K562 (cell line): ENCODE results near the gene BBLN. TPM values are rescaled to one million over a fixed set of nuclear protein-coding genes. Genes with fewer than 3 reads are reported as not detected.

ENCODE experiments used
- ADNP ChIP-seq: fragments of 200-800 bp; sonication (Bioruptor generic); IDR thresholded peaks from 2 replicates; pipeline ENCODE4 v1.6.1; 2016; ENCODE audit warnings: missing genetic modification characterization, missing compliant biosample characterization
- BDP1 ChIP-seq: IDR thresholded peaks from 3 replicates; pipeline ENCODE4 v1.6.1; 2011; ENCODE audit not compliant: insufficient read length, insufficient read depth
- CEBPB ChIP-seq: fragments of 450-650 bp; IDR thresholded peaks from 2 replicates; pipeline ENCODE4 v1.6.1; 2016; ENCODE audit warnings: missing genetic modification characterization, missing compliant biosample characterization
- CHD1 ChIP-seq: fragments of 200-600 bp; sonication (generic); IDR thresholded peaks from one replicate; pipeline ENCODE4 v1.6.1; 2012; ENCODE audit warnings: mild to moderate bottlenecking, moderate library complexity, low read length, inconsistent platforms
- DMBX1 ChIP-seq: fragments of 250-450 bp; sonication (Bioruptor Pico); IDR thresholded peaks from 2 replicates; pipeline ENCODE4 v1.8.0; 2022; ENCODE audit warnings: inconsistent platforms, mild to moderate bottlenecking, moderate library complexity, borderline replicate concordance
- DPF2 ChIP-seq: fragments of 450-650 bp; IDR thresholded peaks from 2 replicates; pipeline ENCODE4 v1.6.1; 2016
- GABPA ChIP-seq: fragments of 200-800 bp; sonication (Bioruptor generic); conservative IDR thresholded peaks from 2 replicates; pipeline ENCODE4 v1.6.1; 2016; ENCODE audit warnings: low read depth, missing genetic modification characterization, missing compliant biosample characterization
- HDAC6 ChIP-seq: IDR thresholded peaks from 2 replicates; pipeline ENCODE4 v1.6.1; 2012; ENCODE audit warnings: low read depth, mild to moderate bottlenecking, control low read depth, inconsistent platforms, low read length, moderate library complexity
- HEY1 ChIP-seq: fragments of 250-450 bp; sonication (Bioruptor Pico); IDR thresholded peaks from 2 replicates; pipeline ENCODE4 v1.5.0; 2020; ENCODE audit warnings: mild to moderate bottlenecking, moderate library complexity, borderline replicate concordance
- LCOR ChIP-seq: sonication (generic); formaldehyde crosslinking; IDR thresholded peaks from 2 replicates; pipeline ENCODE4 v1.8.0; 2022; ENCODE audit warnings: mild to moderate bottlenecking, missing genetic modification reagents
- MCM7 ChIP-seq, 2 experiments: fragments of 450-650 bp; IDR thresholded peaks; 2 replicates each; pipeline ENCODE4 v1.6.1; 2016 to 2018
- MECOM ChIP-seq: fragments of 250-450 bp; sonication (Bioruptor Pico); IDR thresholded peaks from 2 replicates; pipeline ENCODE4 v1.8.0; 2022; ENCODE audit warnings: inconsistent platforms
- NCOA2 ChIP-seq, 2 experiments: fragments of 450-650 bp; IDR thresholded peaks; 2 replicates each; pipeline ENCODE4 v1.6.1; 2018; ENCODE audit warnings: mild to moderate bottlenecking in 2 of 2, moderate library complexity in 1 of 2; ENCODE audit not compliant: partially characterized antibody in 2 of 2
- NFRKB ChIP-seq: fragments of 450-650 bp; IDR thresholded peaks from 2 replicates; pipeline ENCODE4 v1.6.1; 2016; ENCODE audit warnings: low read depth
- NR2C2 ChIP-seq, 2 experiments: fragments of 200-800 bp in 1 of 2; sonication (Bioruptor generic) in 1 of 2; sonication (generic) in 1 of 2; formaldehyde crosslinking in 1 of 2; IDR thresholded peaks; 2 replicates each; pipeline versions ENCODE4 v1.6.1 to v1.8.0; 2016 to 2022; ENCODE audit warnings: mild to moderate bottlenecking in 1 of 2, missing compliant biosample characterization in 1 of 2, missing genetic modification characterization in 1 of 2, missing genetic modification reagents in 1 of 2
- PHF8 ChIP-seq: fragments of 200-600 bp; sonication (generic); IDR thresholded peaks from 2 replicates; pipeline ENCODE4 v1.6.1; 2012; ENCODE audit warnings: mixed run types, mild to moderate bottlenecking, inconsistent platforms, low read length, moderate library complexity, borderline replicate concordance
- SREBF1 ChIP-seq: fragments of 150-350 bp; IDR thresholded peaks from 2 replicates; pipeline ENCODE4 v1.6.1; 2014; ENCODE audit warnings: antibody characterized with exemption, low read depth, low read length, borderline replicate concordance
- SREBF2 ChIP-seq: sonication (generic); formaldehyde crosslinking; IDR thresholded peaks from 2 replicates; pipeline ENCODE4 v1.4.0; 2020; ENCODE audit warnings: mild to moderate bottlenecking, missing genetic modification reagents
- STAT5B ChIP-seq: fragments of 250-450 bp; sonication (Bioruptor Pico); IDR thresholded peaks from 2 replicates; pipeline ENCODE4 v1.8.0; 2021; ENCODE audit warnings: mild to moderate bottlenecking, inconsistent platforms
- TFAM ChIP-seq: fragments of 250-450 bp; sonication (Bioruptor Pico); conservative IDR thresholded peaks from 2 replicates; pipeline ENCODE4 v1.5.0; 2021; ENCODE audit warnings: mild to moderate bottlenecking, moderate library complexity
- THRAP3 ChIP-seq: fragments of 450-650 bp; IDR thresholded peaks from 2 replicates; pipeline ENCODE4 v1.6.1; 2016; ENCODE audit warnings: mild to moderate bottlenecking, inconsistent platforms, borderline replicate concordance
- ZBTB26 ChIP-seq: fragments of 450-650 bp; formaldehyde crosslinking; IDR thresholded peaks from 2 replicates; pipeline ENCODE4 v1.4.0; 2022; ENCODE audit warnings: missing genetic modification characterization
- ZBTB8A ChIP-seq: fragments of 450-650 bp; IDR thresholded peaks from 2 replicates; pipeline ENCODE4 v1.6.1; 2018; ENCODE audit warnings: mild to moderate bottlenecking, moderate library complexity; ENCODE audit not compliant: partially characterized antibody
- ZFP1 ChIP-seq: fragments of 450-650 bp; formaldehyde crosslinking; IDR thresholded peaks from 2 replicates; pipeline ENCODE4 v1.4.0; 2020; ENCODE audit warnings: mild to moderate bottlenecking, mixed read lengths
- ZFP36 ChIP-seq: fragments of 150-350 bp; IDR thresholded peaks from 2 replicates; pipeline ENCODE4 v1.6.1; 2018; ENCODE audit warnings: low read length, low read depth; ENCODE audit not compliant: partially characterized antibody
- ZNF146 ChIP-seq: IDR thresholded peaks from one replicate; pipeline ENCODE4 v1.6.1; 2018; ENCODE audit warnings: missing compliant biosample characterization; ENCODE audit not compliant: unreplicated experiment
- ZNF311 ChIP-seq: fragments of 250-450 bp; sonication (Bioruptor Pico); IDR thresholded peaks from 2 replicates; pipeline ENCODE4 v1.4.0; 2020; ENCODE audit warnings: mild to moderate bottlenecking, moderate library complexity
- ZNF408 ChIP-seq: fragments of 250-450 bp; sonication (Bioruptor Pico); IDR thresholded peaks from 2 replicates; pipeline ENCODE4 v1.4.0; 2020; ENCODE audit warnings: low read depth, mild to moderate bottlenecking, moderate library complexity
- ZNF511 ChIP-seq: sonication (generic); formaldehyde crosslinking; IDR thresholded peaks from 2 replicates; pipeline ENCODE4 v1.8.0; 2022; ENCODE audit warnings: mild to moderate bottlenecking, missing genetic modification reagents
- ZZZ3 ChIP-seq: fragments of 450-650 bp; IDR thresholded peaks from 2 replicates; pipeline ENCODE4 v1.6.1; 2016; ENCODE audit warnings: antibody characterized with exemption, mild to moderate bottlenecking, moderate library complexity
- polyA plus RNA-seq, 8 experiments: library from polyadenylated mRNA; depleted of rRNA in 4 of 8; stranded (reverse) in 5 of 8; unstranded in 3 of 8; fragments of >200 nt; fragmentation: Nextera tagmentation in 2 of 8; fragmentation: Illumina TruSeq in 1 of 8; extraction: Ambion mirVana in 2 of 8; extraction: Trizol in 1 of 8; gene quantifications; 2 replicates each; pipeline versions ENCODE4 v1.2.1 to v1.2.3, GENCODE V29; 2011 to 2014; ENCODE audit warnings: inconsistent platforms in 1 of 8, missing spikeins in 1 of 8
- total RNA-seq, 7 experiments: library from RNA; depleted of rRNA in 6 of 7; stranded (reverse); fragments of >200 nt in 6 of 7; fragmentation: Illumina TruSeq in 2 of 7; extraction: Trizol in 2 of 7; gene quantifications; 2 replicates each; pipeline versions ENCODE4 v1.2.1 to v1.2.3, GENCODE V29; 2011 to 2021; ENCODE audit warnings: low replicate concordance in 1 of 7

Gene BBLN
- total and polyA plus RNA-seq, 9 of the 15 experiments (the other 6 are each of a cell fraction or from before 2014, with no cell fraction given) = 4.2 to 331 (median 87.1) TPM

GRCh38 chr9:128127990-128128835 is 31.9 kb upstream of the BBLN start (continued):
- no peak for TF ChIP-seq SREBF1
- TF ChIP-seq ZNF311 (CRISPR knock-in tag) = 0 out of 2 replicates have a peak, but pooled peaks have one; percentile 33
- TF ChIP-seq ZFP1 = no peak
- TF ChIP-seq ZNF511 (CRISPR knock-in tag) = peak; percentile 43; the same call in 1 of the 2 replicates
- TF ChIP-seq NCOA2 (IDR thresholded peaks at IDR 0.05; ENCODE audit: partially characterized antibody in 2 of 2) = peak in 1 of 2 experiments; percentile 97
- no peak for TF ChIP-seq HDAC6
- TF ChIP-seq ZBTB26 (CRISPR knock-in tag) = no peak
- no peak for TF ChIP-seq ZFP36
- no peak for TF ChIP-seq HEY1
- no peak for TF ChIP-seq THRAP3
- TF ChIP-seq ZNF146 (CRISPR knock-in tag) = no peak
- TF ChIP-seq DPF2 = no peak
- no peak for TF ChIP-seq TFAM (CRISPR knock-in tag)
- no peak for TF ChIP-seq LCOR
- peak; percentile 58 for TF ChIP-seq PHF8
- TF ChIP-seq MCM7 (IDR thresholded peaks at IDR 0.05) = no peak
- no peak for TF ChIP-seq STAT5B (CRISPR knock-in tag)
- TF ChIP-seq BDP1 = no peak
- TF ChIP-seq NFRKB = no peak
- no peak for TF ChIP-seq MECOM (CRISPR knock-in tag)
- TF ChIP-seq ZZZ3 = no peak
- TF ChIP-seq CHD1 = no peak
- TF ChIP-seq SREBF2 (CRISPR knock-in tag) = no peak
- no peak for TF ChIP-seq ZBTB8A
- no peak for TF ChIP-seq NR2C2 (CRISPR knock-in tag; IDR thresholded peaks at IDR 0.05)
- peak; percentile 87 for TF ChIP-seq NR2C2 (tag; IDR thresholded peaks at IDR 0.05)
- no peak for TF ChIP-seq ZNF408 (CRISPR knock-in tag)
- TF ChIP-seq CEBPB (tag) = no peak
- TF ChIP-seq DMBX1 (CRISPR knock-in tag) = no peak
- peak; percentile 91 for TF ChIP-seq GABPA (tag)
- TF ChIP-seq ADNP (tag) = no peak
